HepG2 (cell line): Measurements from ENCODE around the gene NRL. TPM values are rescaled to one million over a fixed set of nuclear protein-coding genes. Genes with fewer than 3 reads are reported as not detected.

ENCODE experiments used
- DNMT3B ChIP-seq: conservative IDR thresholded peaks from 2 replicates; pipeline ENCODE4 v1.6.1; 2016; ENCODE audit warnings: missing biosample characterization, control low read depth
- GPN1 ChIP-seq: sonication (generic); formaldehyde crosslinking; IDR thresholded peaks from 2 replicates; pipeline ENCODE4 v1.5.1; 2020; ENCODE audit warnings: missing genetic modification reagents, borderline replicate concordance
- HHEX ChIP-seq: IDR thresholded peaks from 2 replicates; pipeline ENCODE4 v1.6.1; 2016; ENCODE audit warnings: control low read depth
- HOXA9 ChIP-seq: sonication (generic); formaldehyde crosslinking; IDR thresholded peaks from 2 replicates; pipeline ENCODE4 v1.8.1; 2022; ENCODE audit warnings: missing genetic modification reagents, mild to moderate bottlenecking, moderate library complexity, borderline replicate concordance
- NFIC ChIP-seq: IDR thresholded peaks from 2 replicates; pipeline ENCODE4 v1.6.1; 2012; ENCODE audit warnings: mild to moderate bottlenecking, low read length, inconsistent platforms
- PHB2 ChIP-seq: fragments of 450-650 bp; IDR thresholded peaks from 2 replicates; pipeline ENCODE4 v1.6.1; 2018; ENCODE audit not compliant: partially characterized antibody
- RFXANK ChIP-seq: IDR thresholded peaks from 2 replicates; pipeline ENCODE4 v1.6.1; 2016
- SNAI1 ChIP-seq: sonication (generic); formaldehyde crosslinking; IDR thresholded peaks from 2 replicates; pipeline ENCODE4 v1.5.0; 2020; ENCODE audit warnings: mild to moderate bottlenecking, missing genetic modification reagents, borderline replicate concordance
- THYN1 ChIP-seq: sonication (generic); formaldehyde crosslinking; IDR thresholded peaks from 2 replicates; pipeline ENCODE4 v1.8.1; 2023; ENCODE audit warnings: low read depth, mild to moderate bottlenecking, moderate library complexity, missing genetic modification reagents, borderline replicate concordance
- ZNF121 ChIP-seq: sonication (generic); formaldehyde crosslinking; IDR thresholded peaks from 2 replicates; pipeline ENCODE4 v1.5.0; 2020; ENCODE audit warnings: mild to moderate bottlenecking, missing genetic modification reagents
- ZNF136 ChIP-seq: sonication (generic); formaldehyde crosslinking; IDR thresholded peaks from 2 replicates; pipeline ENCODE4 v1.8.1; 2022; ENCODE audit warnings: low read depth, mild to moderate bottlenecking, moderate library complexity, missing genetic modification reagents
- ZNF207 ChIP-seq: fragments of 450-650 bp; IDR thresholded peaks from 2 replicates; pipeline ENCODE4 v1.6.1; 2016; ENCODE audit warnings: antibody characterized with exemption, borderline replicate concordance
- ZNF549 ChIP-seq: sonication (generic); formaldehyde crosslinking; IDR thresholded peaks from 2 replicates; pipeline ENCODE4 v1.5.0; 2020; ENCODE audit warnings: missing genetic modification reagents
- ZNF598 ChIP-seq: sonication (generic); formaldehyde crosslinking; IDR thresholded peaks from 2 replicates; pipeline ENCODE4 v1.5.1; 2020; ENCODE audit warnings: mild to moderate bottlenecking, missing genetic modification reagents, borderline replicate concordance
- ZSCAN29 ChIP-seq: sonication (generic); formaldehyde crosslinking; conservative IDR thresholded peaks from 2 replicates; pipeline ENCODE4 v1.4.0; 2020; ENCODE audit warnings: mild to moderate bottlenecking, missing genetic modification reagents
- ZSCAN9 ChIP-seq: IDR thresholded peaks from 2 replicates; pipeline ENCODE4 v1.6.1; 2016; ENCODE audit warnings: borderline replicate concordance
- polyA plus RNA-seq, 8 experiments: library from polyadenylated mRNA; depleted of rRNA in 3 of 8; stranded (reverse) in 7 of 8; unstranded in 1 of 8; fragments of >200 nt; fragmentation: Illumina TruSeq in 4 of 8; extraction: Trizol in 4 of 8; gene quantifications; 2 replicates each; pipeline versions ENCODE4 v1.2.1 to v1.2.3, GENCODE V29; 2011 to 2016; ENCODE audit warnings: low read depth in 4 of 8, missing spikeins in 1 of 8, mixed read lengths in 1 of 8; ENCODE audit not compliant: insufficient read depth in 1 of 8
- total RNA-seq, 5 experiments: library from RNA; depleted of rRNA; stranded (reverse); fragments of >200 nt; fragmentation: Illumina TruSeq; extraction: Trizol; gene quantifications; 2 replicates each; pipeline ENCODE4 v1.2.3, GENCODE V29; 2016; ENCODE audit warnings: low read depth in 1 of 5
- TF ChIP-seq, protein P1 (sequence below): sonication (generic); formaldehyde crosslinking; conservative IDR thresholded peaks from 2 replicates; pipeline ENCODE4 v1.4.0; 2020; ENCODE audit warnings: mild to moderate bottlenecking, missing genetic modification reagents, moderate library complexity
- TF ChIP-seq, protein P2 (sequence below): sonication (generic); formaldehyde crosslinking; conservative IDR thresholded peaks from 2 replicates; pipeline ENCODE4 v1.5.0; 2020; ENCODE audit warnings: missing genetic modification reagents
- TF ChIP-seq, protein P3 (sequence below): sonication (generic); formaldehyde crosslinking; IDR thresholded peaks from 2 replicates; pipeline ENCODE4 v1.5.0; 2020; ENCODE audit warnings: mild to moderate bottlenecking, missing genetic modification reagents, borderline replicate concordance

The NRL gene
- total and polyA plus RNA-seq, 2 of the 13 experiments (the other 11 are each of a cell fraction or from before 2014, with no cell fraction given) = 2.5 to 4.7 TPM

DNA sequence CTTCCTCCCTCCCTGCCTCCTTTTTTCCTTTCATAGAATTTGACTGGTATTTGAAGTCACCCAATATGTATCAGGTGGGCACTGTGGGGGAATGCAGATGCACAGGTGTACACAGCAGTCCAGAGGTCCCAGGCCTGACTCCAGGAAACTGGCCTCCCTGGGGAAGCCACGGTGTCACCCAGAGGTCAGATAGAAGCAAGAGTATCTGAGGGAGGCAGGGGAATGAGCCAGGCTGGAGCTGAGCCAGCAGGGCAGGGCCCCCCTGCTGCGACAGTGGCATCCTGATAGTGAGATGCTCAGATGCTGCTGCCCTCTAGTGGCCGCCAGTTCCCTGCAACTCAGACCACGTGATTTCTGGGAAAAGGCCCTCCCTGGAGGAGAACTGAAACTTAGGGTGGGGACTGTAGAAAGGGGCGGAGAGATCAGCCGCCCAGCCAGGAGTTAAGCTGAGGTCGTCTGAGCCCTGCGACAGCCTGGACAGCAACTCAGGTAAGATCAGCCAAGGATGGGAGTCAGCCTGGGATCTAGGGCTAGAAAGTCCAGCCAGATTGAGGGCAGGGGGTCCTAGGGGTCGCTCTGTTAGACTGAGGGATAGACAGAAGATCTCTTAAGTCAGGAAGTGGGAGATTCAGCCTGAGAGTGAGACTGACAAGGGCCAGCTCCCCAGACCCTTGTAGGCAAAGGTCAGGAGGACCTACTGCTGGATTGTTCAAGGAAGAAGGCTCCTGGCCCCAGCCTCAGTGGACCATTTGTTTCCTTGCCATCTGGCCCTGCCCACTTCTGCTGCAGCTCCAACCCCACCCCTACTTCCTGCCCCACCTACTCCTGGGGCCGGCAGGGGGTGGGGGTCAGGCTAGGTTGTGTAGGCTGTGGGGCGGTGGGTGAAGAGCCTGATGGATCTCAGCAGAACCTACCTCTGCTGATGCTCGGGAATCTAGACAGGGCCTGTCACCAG is 46.4 kb upstream of the NRL start, which contains the start of gene IRF9 (continued):
- TF ChIP-seq ZNF549 (CRISPR knock-in tag) = no peak
- TF ChIP-seq, protein P1, sequence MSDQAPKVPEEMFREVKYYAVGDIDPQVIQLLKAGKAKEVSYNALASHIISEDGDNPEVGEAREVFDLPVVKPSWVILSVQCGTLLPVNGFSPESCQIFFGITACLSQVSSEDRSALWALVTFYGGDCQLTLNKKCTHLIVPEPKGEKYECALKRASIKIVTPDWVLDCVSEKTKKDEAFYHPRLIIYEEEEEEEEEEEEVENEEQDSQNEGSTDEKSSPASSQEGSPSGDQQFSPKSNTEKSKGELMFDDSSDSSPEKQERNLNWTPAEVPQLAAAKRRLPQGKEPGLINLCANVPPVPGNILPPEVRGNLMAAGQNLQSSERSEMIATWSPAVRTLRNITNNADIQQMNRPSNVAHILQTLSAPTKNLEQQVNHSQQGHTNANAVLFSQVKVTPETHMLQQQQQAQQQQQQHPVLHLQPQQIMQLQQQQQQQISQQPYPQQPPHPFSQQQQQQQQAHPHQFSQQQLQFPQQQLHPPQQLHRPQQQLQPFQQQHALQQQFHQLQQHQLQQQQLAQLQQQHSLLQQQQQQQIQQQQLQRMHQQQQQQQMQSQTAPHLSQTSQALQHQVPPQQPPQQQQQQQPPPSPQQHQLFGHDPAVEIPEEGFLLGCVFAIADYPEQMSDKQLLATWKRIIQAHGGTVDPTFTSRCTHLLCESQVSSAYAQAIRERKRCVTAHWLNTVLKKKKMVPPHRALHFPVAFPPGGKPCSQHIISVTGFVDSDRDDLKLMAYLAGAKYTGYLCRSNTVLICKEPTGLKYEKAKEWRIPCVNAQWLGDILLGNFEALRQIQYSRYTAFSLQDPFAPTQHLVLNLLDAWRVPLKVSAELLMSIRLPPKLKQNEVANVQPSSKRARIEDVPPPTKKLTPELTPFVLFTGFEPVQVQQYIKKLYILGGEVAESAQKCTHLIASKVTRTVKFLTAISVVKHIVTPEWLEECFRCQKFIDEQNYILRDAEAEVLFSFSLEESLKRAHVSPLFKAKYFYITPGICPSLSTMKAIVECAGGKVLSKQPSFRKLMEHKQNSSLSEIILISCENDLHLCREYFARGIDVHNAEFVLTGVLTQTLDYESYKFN (CRISPR knock-in tag) = peak; percentile 91
- peak; percentile 55; the same call in 1 of the 2 replicates for TF ChIP-seq GPN1
- no peak for TF ChIP-seq PHB2
- peak; percentile 85 for TF ChIP-seq ZNF121
- TF ChIP-seq ZNF598 (CRISPR knock-in tag) = peak; percentile 96
- TF ChIP-seq THYN1 (CRISPR knock-in tag) = no peak; the same call in 1 of the 2 replicates
- TF ChIP-seq HOXA9 (CRISPR knock-in tag) = no peak
- TF ChIP-seq ZNF207 = peak; percentile 78; the same call in 1 of the 2 replicates
- TF ChIP-seq HHEX (CRISPR knock-in tag) = peak; percentile 68
- TF ChIP-seq ZSCAN9 (CRISPR knock-in tag) = peak; percentile 98
- TF ChIP-seq ZNF136 (CRISPR knock-in tag) = peak; percentile 99
- TF ChIP-seq, protein P2, sequence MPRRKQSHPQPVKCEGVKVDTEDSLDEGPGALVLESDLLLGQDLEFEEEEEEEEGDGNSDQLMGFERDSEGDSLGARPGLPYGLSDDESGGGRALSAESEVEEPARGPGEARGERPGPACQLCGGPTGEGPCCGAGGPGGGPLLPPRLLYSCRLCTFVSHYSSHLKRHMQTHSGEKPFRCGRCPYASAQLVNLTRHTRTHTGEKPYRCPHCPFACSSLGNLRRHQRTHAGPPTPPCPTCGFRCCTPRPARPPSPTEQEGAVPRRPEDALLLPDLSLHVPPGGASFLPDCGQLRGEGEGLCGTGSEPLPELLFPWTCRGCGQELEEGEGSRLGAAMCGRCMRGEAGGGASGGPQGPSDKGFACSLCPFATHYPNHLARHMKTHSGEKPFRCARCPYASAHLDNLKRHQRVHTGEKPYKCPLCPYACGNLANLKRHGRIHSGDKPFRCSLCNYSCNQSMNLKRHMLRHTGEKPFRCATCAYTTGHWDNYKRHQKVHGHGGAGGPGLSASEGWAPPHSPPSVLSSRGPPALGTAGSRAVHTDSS = 0 out of 2 replicates have a peak, but pooled peaks have one; percentile 93
- 0 out of 2 replicates have a peak, but pooled peaks have one; percentile 50 for TF ChIP-seq SNAI1 (CRISPR knock-in tag)
- TF ChIP-seq, protein P3, sequence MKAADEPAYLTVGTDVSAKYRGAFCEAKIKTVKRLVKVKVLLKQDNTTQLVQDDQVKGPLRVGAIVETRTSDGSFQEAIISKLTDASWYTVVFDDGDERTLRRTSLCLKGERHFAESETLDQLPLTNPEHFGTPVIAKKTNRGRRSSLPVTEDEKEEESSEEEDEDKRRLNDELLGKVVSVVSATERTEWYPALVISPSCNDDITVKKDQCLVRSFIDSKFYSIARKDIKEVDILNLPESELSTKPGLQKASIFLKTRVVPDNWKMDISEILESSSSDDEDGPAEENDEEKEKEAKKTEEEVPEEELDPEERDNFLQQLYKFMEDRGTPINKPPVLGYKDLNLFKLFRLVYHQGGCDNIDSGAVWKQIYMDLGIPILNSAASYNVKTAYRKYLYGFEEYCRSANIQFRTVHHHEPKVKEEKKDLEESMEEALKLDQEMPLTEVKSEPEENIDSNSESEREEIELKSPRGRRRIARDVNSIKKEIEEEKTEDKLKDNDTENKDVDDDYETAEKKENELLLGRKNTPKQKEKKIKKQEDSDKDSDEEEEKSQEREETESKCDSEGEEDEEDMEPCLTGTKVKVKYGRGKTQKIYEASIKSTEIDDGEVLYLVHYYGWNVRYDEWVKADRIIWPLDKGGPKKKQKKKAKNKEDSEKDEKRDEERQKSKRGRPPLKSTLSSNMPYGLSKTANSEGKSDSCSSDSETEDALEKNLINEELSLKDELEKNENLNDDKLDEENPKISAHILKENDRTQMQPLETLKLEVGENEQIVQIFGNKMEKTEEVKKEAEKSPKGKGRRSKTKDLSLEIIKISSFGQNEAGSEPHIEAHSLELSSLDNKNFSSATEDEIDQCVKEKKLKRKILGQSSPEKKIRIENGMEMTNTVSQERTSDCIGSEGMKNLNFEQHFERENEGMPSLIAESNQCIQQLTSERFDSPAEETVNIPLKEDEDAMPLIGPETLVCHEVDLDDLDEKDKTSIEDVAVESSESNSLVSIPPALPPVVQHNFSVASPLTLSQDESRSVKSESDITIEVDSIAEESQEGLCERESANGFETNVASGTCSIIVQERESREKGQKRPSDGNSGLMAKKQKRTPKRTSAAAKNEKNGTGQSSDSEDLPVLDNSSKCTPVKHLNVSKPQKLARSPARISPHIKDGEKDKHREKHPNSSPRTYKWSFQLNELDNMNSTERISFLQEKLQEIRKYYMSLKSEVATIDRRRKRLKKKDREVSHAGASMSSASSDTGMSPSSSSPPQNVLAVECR = peak; percentile 98
- TF ChIP-seq ZSCAN29 = no peak
- TF ChIP-seq DNMT3B (CRISPR knock-in tag) = peak; percentile 100
- peak; percentile 94; the same call in 1 of the 2 replicates for TF ChIP-seq NFIC
- peak; percentile 97 for TF ChIP-seq RFXANK (CRISPR knock-in tag)
